Measurements from ENCODE around the gene MEGF11. TPM values are rescaled to one million over a fixed set of nuclear protein-coding genes. Genes with fewer than 3 reads are reported as not detected.

The MEGF11 gene
- total RNA-seq, 1 experiment from 2014 or later, result not detected

DNA sequence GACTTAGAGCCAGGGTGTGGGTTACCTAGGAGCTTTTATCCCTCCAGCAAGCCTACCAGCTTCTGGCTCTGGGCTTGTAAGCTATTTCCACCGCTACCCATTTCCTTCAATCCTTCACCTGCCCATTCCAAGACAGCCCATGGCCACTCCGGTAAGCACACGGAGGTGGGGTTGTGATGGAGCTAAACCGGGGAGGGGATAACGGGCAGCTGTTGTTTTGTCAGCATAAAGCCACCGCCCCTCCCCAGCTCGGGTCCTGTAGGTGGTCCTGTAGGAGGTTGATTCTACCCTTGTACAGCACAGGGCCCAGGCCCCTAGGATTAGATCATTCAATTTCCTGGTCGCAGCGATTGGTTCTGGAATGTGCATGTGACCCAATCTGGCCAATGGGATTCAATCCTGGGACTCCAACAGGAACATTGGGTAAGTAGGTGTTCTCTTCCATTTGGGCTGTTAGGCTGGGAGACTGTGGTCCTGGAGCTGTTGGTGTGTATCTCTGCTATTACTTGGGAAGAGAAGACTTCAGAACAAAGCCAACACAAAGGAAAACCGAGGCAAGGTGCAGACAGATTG lies 233.6 kb downstream of the MEGF11 start:
- H3K4me3 ChIP-seq (ENCODE audit: low read length), result no peak overlapping the region
- no peaks in the 10 kb centered on the region for H3K9me2 ChIP-seq (replicated peaks; ENCODE audit: low read length)
- no peaks in the 10 kb centered on the region for H3K36me3 ChIP-seq (ENCODE audit: low read depth, low read length)
- intact Hi-C loops (cut with micrococcal nuclease), result no loop called here
- CTCF ChIA-PET, result no interaction called here
- no peak for ATAC-seq
- H3K9me3 ChIP-seq (ENCODE audit: low read length), result no peaks in the 10 kb centered on the region
- no peaks in the 10 kb centered on the region for H3K27me3 ChIP-seq (ENCODE audit: low read length)
- H4K20me1 ChIP-seq (ENCODE audit: low read length), result no peaks in the 10 kb centered on the region
- H3K79me2 ChIP-seq (ENCODE audit: low read length), result no peaks in the 10 kb centered on the region
- no peaks in the 10 kb centered on the region for H3F3A ChIP-seq (ENCODE audit: low read length, unreplicated experiment)
- no peak overlapping the region for H3K27ac ChIP-seq (ENCODE audit: low read length)
- H3K4me2 ChIP-seq (ENCODE audit: low read length), result no peak overlapping the region
- DNase-seq, result no peak
- no TSS peak for BruUV-seq (replicated peaks)
- no peak overlapping the region for H2AFZ ChIP-seq (ENCODE audit: low read length)
- H3K9ac ChIP-seq (ENCODE audit: low read length), result no peak overlapping the region
- peaks cover 5% of the 10 kb centered on the region; the same call in 1 of the 2 replicates for H3K4me1 ChIP-seq (ENCODE audit: insufficient read depth, low read length)
- TF ChIP-seq EZH2phosphoT487 (IDR thresholded peaks at IDR 0.05; ENCODE audit: borderline replicate concordance, low read length), result no peak
- no peak for TF ChIP-seq CTCF (conservative IDR thresholded peaks at IDR 0.05; ENCODE audit: low read depth, low read length)
- TF ChIP-seq EZH2 (IDR thresholded peaks at IDR 0.05; ENCODE audit: low read length, unreplicated experiment), result no peak
- POLR2A ChIA-PET (ENCODE audit: unreplicated experiment), result interaction anchor here (0.6 kb wide), 1 partner anchor 351 kb away, joined by 5 read pairs; no protein-coding TSS in a partner anchor

DNA sequence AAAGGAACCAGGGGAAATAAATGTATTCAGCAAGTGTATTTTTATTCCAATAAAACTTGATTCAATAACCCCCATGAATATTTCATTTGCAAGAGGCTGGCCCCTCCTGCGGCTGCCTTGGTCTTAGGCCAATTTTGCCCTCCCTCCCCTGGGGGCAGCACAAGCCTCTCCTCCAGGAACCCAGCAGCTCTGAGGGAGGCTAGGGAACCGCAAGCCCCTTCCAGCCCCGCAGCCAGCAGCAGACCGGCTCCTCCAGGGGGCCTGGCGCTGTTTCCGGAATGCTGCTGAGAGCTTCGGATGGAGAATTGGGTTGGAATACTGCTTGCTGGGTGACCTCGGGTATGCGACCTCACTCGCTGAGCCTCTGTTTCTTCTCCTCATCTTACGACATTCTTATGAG lies 234.2 kb downstream of the MEGF11 start:
- Histone ChIP-seq H3K4me2 (ENCODE audit: low read length) (no peak overlapping the region), H3K27ac (ENCODE audit: low read length) (no peak overlapping the region), H3K79me2 (ENCODE audit: low read length) (no peaks in the 10 kb centered on the region), H3K4me3 (ENCODE audit: low read length) (no peak overlapping the region), H3K27me3 (ENCODE audit: low read length) (no peaks in the 10 kb centered on the region), H3K4me1 (ENCODE audit: insufficient read depth, low read length) (no peaks in the 10 kb centered on the region), H3K9me2 (replicated peaks; ENCODE audit: low read length) (no peaks in the 10 kb centered on the region), H3K9me3 (ENCODE audit: low read length) (no peaks in the 10 kb centered on the region), H3K9ac (ENCODE audit: low read length) (no peak overlapping the region), H4K20me1 (ENCODE audit: low read length) (no peaks in the 10 kb centered on the region), H3F3A (ENCODE audit: low read length, unreplicated experiment) (no peaks in the 10 kb centered on the region), H3K36me3 (ENCODE audit: low read depth, low read length) (no peaks in the 10 kb centered on the region), H2AFZ (ENCODE audit: low read length) (no peak overlapping the region)
- intact Hi-C loops (cut with micrococcal nuclease), result no loop called here
- ChIA-PET CTCF (no interaction called here), POLR2A (ENCODE audit: unreplicated experiment) (no interaction called here)
- no peak for DNase-seq
- TF ChIP-seq EZH2phosphoT487 (IDR thresholded peaks at IDR 0.05; ENCODE audit: borderline replicate concordance, low read length), result no peak
- no TSS peak for BruUV-seq (replicated peaks)
- ATAC-seq, result no peak

DNA sequence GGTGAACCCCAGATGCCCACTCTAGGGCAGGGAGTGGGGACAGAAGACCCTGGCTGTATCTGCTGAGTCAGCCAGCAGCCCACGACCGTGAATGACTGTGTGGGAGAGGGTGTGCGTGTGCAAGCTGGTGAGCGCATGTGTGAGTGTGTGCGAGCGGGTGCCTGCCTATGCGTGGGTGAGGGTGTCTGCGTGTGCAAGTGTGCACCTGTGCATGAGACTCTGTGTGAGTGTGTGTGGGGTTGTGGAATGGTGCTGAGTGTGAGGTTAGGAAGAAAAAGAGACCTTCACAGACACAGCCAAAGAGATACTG lies 235.1 kb downstream of the MEGF11 start:
- H3K9me2 ChIP-seq (replicated peaks; ENCODE audit: low read length), result no peaks in the 10 kb centered on the region
- no peak for TF ChIP-seq EZH2 (IDR thresholded peaks at IDR 0.05; ENCODE audit: low read length, unreplicated experiment)
- TF ChIP-seq EZH2phosphoT487 (IDR thresholded peaks at IDR 0.05; ENCODE audit: borderline replicate concordance, low read length), result no peak
- TF ChIP-seq CTCF (conservative IDR thresholded peaks at IDR 0.05; ENCODE audit: low read depth, low read length), result no peak
- no TSS peak for BruUV-seq (replicated peaks)
- no peaks in the 10 kb centered on the region for H3K79me2 ChIP-seq (ENCODE audit: low read length)
- H3K9me3 ChIP-seq (ENCODE audit: low read length), result no peaks in the 10 kb centered on the region
- H3K4me3 ChIP-seq (ENCODE audit: low read length), result no peak overlapping the region
- H3K27ac ChIP-seq (ENCODE audit: low read length), result no peak overlapping the region
- intact Hi-C loops (cut with micrococcal nuclease), result no loop called here
- no peaks in the 10 kb centered on the region for H4K20me1 ChIP-seq (ENCODE audit: low read length)
- no peaks in the 10 kb centered on the region for H3K4me1 ChIP-seq (ENCODE audit: insufficient read depth, low read length)
- no peaks in the 10 kb centered on the region for H3F3A ChIP-seq (ENCODE audit: low read length, unreplicated experiment)
- DNase-seq (no peak), ATAC-seq (no peak)
- POLR2A ChIA-PET (ENCODE audit: unreplicated experiment), result no interaction called here
- no peaks in the 10 kb centered on the region for H3K36me3 ChIP-seq (ENCODE audit: low read depth, low read length)
- H3K9ac ChIP-seq (ENCODE audit: low read length), result no peak overlapping the region
- no peaks in the 10 kb centered on the region for H3K27me3 ChIP-seq (ENCODE audit: low read length)
- no peak overlapping the region for H3K4me2 ChIP-seq (ENCODE audit: low read length)
- H2AFZ ChIP-seq (ENCODE audit: low read length), result no peak overlapping the region
- CTCF ChIA-PET, result no interaction called here
